Vagina (tissue), 2 donors: Measurements from ENCODE around the gene CELF4. TPM values are rescaled to one million over a fixed set of nuclear protein-coding genes. Genes with fewer than 3 reads are reported as not detected.

Source experiments
- DNase-seq, 2 donors: peaks; one replicate each; pipeline ENCODE4 v3.0.0-alpha.2; 2017; ENCODE audit errors: extremely low spot score in 2 of 2
- H3K27ac ChIP-seq: fragments of 200-600 bp; sonication (generic); one replicate; pipeline ENCODE4 v1.5.1; 2019
- H3K27me3 ChIP-seq: fragments of 200-600 bp; sonication (generic); one replicate; pipeline ENCODE4 v1.5.1; 2019
- H3K36me3 ChIP-seq, 2 donors: fragments of 200-600 bp; sonication (generic); one replicate each; pipeline ENCODE4 v1.5.1; 2017 to 2019
- H3K4me1 ChIP-seq: fragments of 200-600 bp; sonication (generic); one replicate; pipeline ENCODE4 v1.5.1; 2019
- H3K4me3 ChIP-seq, 2 donors: fragments of 200-600 bp; sonication (generic); 1 replicate in 1 of 2; 2 replicates in 1 of 2; pipeline ENCODE4 v1.5.1; 2016 to 2019
- H3K9me3 ChIP-seq: fragments of 200-600 bp; sonication (generic); one replicate; pipeline ENCODE4 v1.5.1; 2019
- POLR2A ChIP-seq, 2 donors: fragments of 450-650 bp; IDR thresholded peaks; one replicate each; pipeline ENCODE4 v1.6.1; 2017; ENCODE audit warnings: antibody characterized with exemption in 2 of 2, mild to moderate bottlenecking in 2 of 2, moderate library complexity in 2 of 2
- POLR2AphosphoS5 ChIP-seq, 2 donors: sonication (generic); formaldehyde crosslinking; IDR thresholded peaks; one replicate each; pipeline ENCODE4 v1.9.0; 2017; ENCODE audit warnings: antibody characterized with exemption in 2 of 2, mild to moderate bottlenecking in 2 of 2, low read depth in 1 of 2; ENCODE audit not compliant: insufficient read depth in 1 of 2
- intact Hi-C: fragments of 100-400 bp; cut with DNase I; formaldehyde crosslinking; loops from one replicate; pipeline ENCODE4 v1.15.1; 2023
- total RNA-seq: library from RNA; depleted of rRNA; stranded (reverse); fragments of >200 nt; gene quantifications from one replicate; pipeline ENCODE4 v1.2.3, GENCODE V29; 2016
- TF ChIP-seq, protein P1 (sequence below), 3 experiments: fragments of 450-650 bp in 2 of 3; fragments of 200-600 bp in 1 of 3; sonication (generic) in 1 of 3; IDR thresholded peaks; one replicate each; pipeline ENCODE4 v1.5.1; 2017 to 2019; ENCODE audit warnings: antibody characterized with exemption in 3 of 3, mild to moderate bottlenecking in 2 of 3, moderate library complexity in 2 of 3

The CELF4 gene
- total RNA-seq, 1 donor from 2014 or later, result 2.2 TPM

GRCh38 chr18:37258131-37258530 lies 307.5 kb downstream of the CELF4 start:
- DNase-seq, result no peak
- Histone ChIP-seq H3K27me3 (no peaks in the 10 kb centered on the region), H3K4me3 (no peak overlapping the region), H3K27ac (no peak overlapping the region), H3K36me3 (no peaks in the 10 kb centered on the region), H3K4me1 (peaks cover 8% of the 10 kb centered on the region), H3K9me3 (no peaks in the 10 kb centered on the region)
- TF ChIP-seq POLR2AphosphoS5 (IDR thresholded peaks at IDR 0.05; ENCODE audit: insufficient read depth in 1 of 2, low read depth in 1 of 2) (no peak), POLR2A (IDR thresholded peaks at IDR 0.05) (no peak)
- TF ChIP-seq, protein P1, sequence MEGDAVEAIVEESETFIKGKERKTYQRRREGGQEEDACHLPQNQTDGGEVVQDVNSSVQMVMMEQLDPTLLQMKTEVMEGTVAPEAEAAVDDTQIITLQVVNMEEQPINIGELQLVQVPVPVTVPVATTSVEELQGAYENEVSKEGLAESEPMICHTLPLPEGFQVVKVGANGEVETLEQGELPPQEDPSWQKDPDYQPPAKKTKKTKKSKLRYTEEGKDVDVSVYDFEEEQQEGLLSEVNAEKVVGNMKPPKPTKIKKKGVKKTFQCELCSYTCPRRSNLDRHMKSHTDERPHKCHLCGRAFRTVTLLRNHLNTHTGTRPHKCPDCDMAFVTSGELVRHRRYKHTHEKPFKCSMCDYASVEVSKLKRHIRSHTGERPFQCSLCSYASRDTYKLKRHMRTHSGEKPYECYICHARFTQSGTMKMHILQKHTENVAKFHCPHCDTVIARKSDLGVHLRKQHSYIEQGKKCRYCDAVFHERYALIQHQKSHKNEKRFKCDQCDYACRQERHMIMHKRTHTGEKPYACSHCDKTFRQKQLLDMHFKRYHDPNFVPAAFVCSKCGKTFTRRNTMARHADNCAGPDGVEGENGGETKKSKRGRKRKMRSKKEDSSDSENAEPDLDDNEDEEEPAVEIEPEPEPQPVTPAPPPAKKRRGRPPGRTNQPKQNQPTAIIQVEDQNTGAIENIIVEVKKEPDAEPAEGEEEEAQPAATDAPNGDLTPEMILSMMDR (IDR thresholded peaks at IDR 0.05), result no peak
- intact Hi-C loops, result loop anchor here (5.0 kb wide), 1 partner anchor 1619 kb away; no protein-coding TSS in a partner anchor

DNA sequence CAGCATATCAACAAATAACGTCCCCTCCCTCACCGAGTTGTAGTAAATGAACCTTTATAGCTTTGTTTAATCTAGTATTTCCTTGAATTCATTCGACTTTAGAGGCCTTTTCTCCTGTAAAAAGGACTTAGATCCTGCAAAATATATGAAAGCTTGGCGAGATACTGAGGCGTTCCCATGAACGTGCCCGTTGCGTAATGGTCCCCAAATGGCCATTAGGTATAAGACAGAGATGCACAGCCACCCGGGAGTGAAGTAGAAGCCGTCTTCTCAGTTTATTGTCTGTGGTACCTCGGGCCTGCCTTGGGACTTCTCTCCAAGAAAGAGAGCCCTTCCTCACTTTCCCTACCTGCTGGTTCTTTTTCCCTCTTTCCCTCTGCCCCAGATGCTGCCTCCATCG lies 310.6 kb downstream of the CELF4 start:
- H3K4me3 ChIP-seq, result no peak overlapping the region
- no peak overlapping the region for H3K27ac ChIP-seq
- TF ChIP-seq, protein P1 (IDR thresholded peaks at IDR 0.05), result no peak
- TF ChIP-seq POLR2AphosphoS5 (IDR thresholded peaks at IDR 0.05; ENCODE audit: insufficient read depth in 1 of 2, low read depth in 1 of 2), result no peak
- TF ChIP-seq POLR2A (IDR thresholded peaks at IDR 0.05), result no peak
- no peaks in the 10 kb centered on the region for H3K36me3 ChIP-seq
- peaks cover 8% of the 10 kb centered on the region for H3K4me1 ChIP-seq
- intact Hi-C loops, result loop anchor here (5.0 kb wide), 1 partner anchor 1622 kb away; no protein-coding TSS in a partner anchor
- no peak for DNase-seq
- H3K27me3 ChIP-seq, result no peaks in the 10 kb centered on the region
- no peaks in the 10 kb centered on the region for H3K9me3 ChIP-seq

GRCh38 chr18:37254236-37254754 lies 311.3 kb downstream of the CELF4 start:
- Histone ChIP-seq H3K4me3 (peak overlapping the region; percentile 33 to 41), H3K36me3 (no peaks in the 10 kb centered on the region), H3K27ac (no peak overlapping the region), H3K4me1 (peaks cover 8% of the 10 kb centered on the region), H3K27me3 (no peaks in the 10 kb centered on the region), H3K9me3 (no peaks in the 10 kb centered on the region)
- TF ChIP-seq POLR2A (IDR thresholded peaks at IDR 0.05) (no peak), POLR2AphosphoS5 (IDR thresholded peaks at IDR 0.05; ENCODE audit: insufficient read depth in 1 of 2, low read depth in 1 of 2) (no peak)
- TF ChIP-seq, protein P1 (IDR thresholded peaks at IDR 0.05), result no peak
- intact Hi-C loops, result no loop called here
- DNase-seq, result no peak

- H3K27me3 ChIP-seq, result no peaks in the 10 kb centered on the region
- H3K36me3 ChIP-seq, result no peaks in the 10 kb centered on the region
- H3K4me1 ChIP-seq, result peaks cover 8% of the 10 kb centered on the region
- TF ChIP-seq, protein P1 (IDR thresholded peaks at IDR 0.05), result no peak
- TF ChIP-seq POLR2A (IDR thresholded peaks at IDR 0.05), result no peak
- TF ChIP-seq POLR2AphosphoS5 (IDR thresholded peaks at IDR 0.05; ENCODE audit: insufficient read depth in 1 of 2, low read depth in 1 of 2), result no peak
- no peaks in the 10 kb centered on the region for H3K9me3 ChIP-seq
- no peak overlapping the region for H3K27ac ChIP-seq
- DNase-seq, result no peak
- H3K4me3 ChIP-seq, result peak overlapping the region; percentile 33 to 41
- intact Hi-C loops, result no loop called here
These were observed 312.0 kb downstream of the CELF4 start for GRCh38 chr18:37253394-37254235.
